Breast epithelium (tissue), 4 donors: ENCODE results near the gene FAS. TPM values are rescaled to one million over a fixed set of nuclear protein-coding genes. Genes with fewer than 3 reads are reported as not detected.
A peak's percentile ranks its signal among the peaks of the same experiment; 100 is the strongest.

ENCODE experiments used
- DNase-seq, 2 donors: peaks; one replicate each; pipeline ENCODE4 v3.0.0-alpha.2; 2019; ENCODE audit warnings: low spot score in 2 of 2
- H3K27ac ChIP-seq, 2 donors: fragments of 200-600 bp; sonication (generic) in 1 of 2; one replicate each; pipeline ENCODE4 v1.5.1; 2016 to 2019; ENCODE audit warnings: mild to moderate bottlenecking in 1 of 2
- H3K27me3 ChIP-seq, 2 donors: fragments of 200-600 bp; sonication (generic) in 1 of 2; one replicate each; pipeline versions ENCODE4 v1.5.1 to v1.6.0; 2017 to 2019; ENCODE audit warnings: control low read depth in 1 of 2, mild to moderate bottlenecking in 1 of 2
- H3K36me3 ChIP-seq: fragments of 200-600 bp; one replicate; pipeline ENCODE4 v1.5.1; 2019
- H3K4me1 ChIP-seq, 2 donors: fragments of 200-600 bp; sonication (generic); one replicate each; pipeline ENCODE4 v1.5.1; 2016 to 2019; ENCODE audit warnings: control low read depth in 1 of 2
- H3K4me3 ChIP-seq, 3 donors: fragments of 200-600 bp; sonication (generic); 1 replicate in 2 of 3; 2 replicates in 1 of 3; pipeline ENCODE4 v1.5.1; 2016 to 2019; ENCODE audit warnings: mild to moderate bottlenecking in 3 of 3, moderate library complexity in 2 of 3
- H3K9me3 ChIP-seq, 2 donors: fragments of 200-600 bp; sonication (generic) in 1 of 2; one replicate each; pipeline ENCODE4 v1.5.1; 2016 to 2019; ENCODE audit warnings: control low read depth in 1 of 2
- POLR2A ChIP-seq: fragments of 450-650 bp; IDR thresholded peaks from one replicate; pipeline ENCODE4 v1.6.1; 2016; ENCODE audit warnings: antibody characterized with exemption, mild to moderate bottlenecking, moderate library complexity
- POLR2AphosphoS5 ChIP-seq, 3 donors: sonication (generic); formaldehyde crosslinking; IDR thresholded peaks; one replicate each; pipeline ENCODE4 v1.6.1; 2017; ENCODE audit warnings: antibody characterized with exemption in 3 of 3
- intact Hi-C: fragments of 100-400 bp; cut with DNase I; formaldehyde crosslinking; loops from one replicate; pipeline ENCODE4 v1.15.1; 2023; ENCODE audit warnings: low total_unique reads
- total RNA-seq, 3 donors: library from RNA; depleted of rRNA; stranded (reverse); fragments of >200 nt; gene quantifications; one replicate each; pipeline ENCODE4 v1.1.0, GENCODE V29; 2016
- TF ChIP-seq, protein P1 (sequence below), 3 donors: fragments of 450-650 bp; IDR thresholded peaks; one replicate each; pipeline ENCODE4 v1.5.1; 2016 to 2017; ENCODE audit warnings: antibody characterized with exemption in 3 of 3, mild to moderate bottlenecking in 3 of 3, moderate library complexity in 3 of 3

Gene FAS
- total RNA-seq, 3 donors from 2014 or later: 26.9 to 51.5 (median 47.3) TPM

GRCh38 chr10:89055159-89055558 lies 64.6 kb downstream of the FAS start:
- Histone ChIP-seq H3K4me1 (no peaks in the 10 kb centered on the region), H3K9me3 (no peaks in the 10 kb centered on the region), H3K27ac (no peak overlapping the region), H3K4me3 (no peak overlapping the region), H3K27me3 (no peaks in the 10 kb centered on the region), H3K36me3 (no peaks in the 10 kb centered on the region)
- intact Hi-C loops: no loop called here
- DNase-seq: no peak
- TF ChIP-seq POLR2A (no peak), POLR2AphosphoS5 (IDR thresholded peaks at IDR 0.05) (no peak)
- TF ChIP-seq, protein P1, sequence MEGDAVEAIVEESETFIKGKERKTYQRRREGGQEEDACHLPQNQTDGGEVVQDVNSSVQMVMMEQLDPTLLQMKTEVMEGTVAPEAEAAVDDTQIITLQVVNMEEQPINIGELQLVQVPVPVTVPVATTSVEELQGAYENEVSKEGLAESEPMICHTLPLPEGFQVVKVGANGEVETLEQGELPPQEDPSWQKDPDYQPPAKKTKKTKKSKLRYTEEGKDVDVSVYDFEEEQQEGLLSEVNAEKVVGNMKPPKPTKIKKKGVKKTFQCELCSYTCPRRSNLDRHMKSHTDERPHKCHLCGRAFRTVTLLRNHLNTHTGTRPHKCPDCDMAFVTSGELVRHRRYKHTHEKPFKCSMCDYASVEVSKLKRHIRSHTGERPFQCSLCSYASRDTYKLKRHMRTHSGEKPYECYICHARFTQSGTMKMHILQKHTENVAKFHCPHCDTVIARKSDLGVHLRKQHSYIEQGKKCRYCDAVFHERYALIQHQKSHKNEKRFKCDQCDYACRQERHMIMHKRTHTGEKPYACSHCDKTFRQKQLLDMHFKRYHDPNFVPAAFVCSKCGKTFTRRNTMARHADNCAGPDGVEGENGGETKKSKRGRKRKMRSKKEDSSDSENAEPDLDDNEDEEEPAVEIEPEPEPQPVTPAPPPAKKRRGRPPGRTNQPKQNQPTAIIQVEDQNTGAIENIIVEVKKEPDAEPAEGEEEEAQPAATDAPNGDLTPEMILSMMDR (IDR thresholded peaks at IDR 0.05): no peak

DNA sequence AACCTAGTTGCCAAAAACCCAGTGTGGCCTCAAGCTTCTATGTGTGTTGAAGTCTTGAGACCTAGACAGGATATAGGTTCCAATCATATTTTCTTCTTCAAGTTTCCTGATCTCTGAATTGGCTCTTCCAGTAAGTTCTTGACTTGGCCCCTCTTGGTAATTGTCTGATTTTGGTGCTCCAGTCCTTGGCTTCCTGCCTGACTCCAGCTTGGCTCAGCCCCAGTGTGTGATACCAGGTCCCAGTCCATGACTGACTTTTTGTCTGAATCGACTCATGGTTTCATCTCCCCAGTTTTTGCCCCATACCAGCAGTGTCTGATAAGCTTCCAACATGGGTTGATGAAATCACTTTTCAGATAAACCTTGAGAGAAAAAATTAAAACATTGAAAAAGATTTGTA lies 72.3 kb downstream of the FAS start:
- intact Hi-C loops: no loop called here
- no peaks in the 10 kb centered on the region for H3K9me3 ChIP-seq
- H3K27ac ChIP-seq: no peak overlapping the region
- no peaks in the 10 kb centered on the region for H3K4me1 ChIP-seq
- no peaks in the 10 kb centered on the region for H3K27me3 ChIP-seq
- no peak overlapping the region for H3K4me3 ChIP-seq
- no peaks in the 10 kb centered on the region for H3K36me3 ChIP-seq
- DNase-seq: peak in 1 of 2 donors; percentile 28
- no peak for TF ChIP-seq POLR2AphosphoS5 (IDR thresholded peaks at IDR 0.05)
- TF ChIP-seq POLR2A: no peak
- TF ChIP-seq, protein P1 (IDR thresholded peaks at IDR 0.05): no peak

GRCh38 chr10:89063465-89063864 lies 72.9 kb downstream of the FAS start:
- no peak for DNase-seq
- Histone ChIP-seq H3K4me1 (no peaks in the 10 kb centered on the region), H3K27me3 (no peaks in the 10 kb centered on the region), H3K27ac (peak overlapping the region; percentile 3 to 46), H3K4me3 (no peak overlapping the region), H3K9me3 (no peaks in the 10 kb centered on the region), H3K36me3 (no peaks in the 10 kb centered on the region)
- TF ChIP-seq POLR2AphosphoS5 (IDR thresholded peaks at IDR 0.05) (no peak), POLR2A (no peak)
- TF ChIP-seq, protein P1 (IDR thresholded peaks at IDR 0.05): no peak
- intact Hi-C loops: no loop called here

- DNase-seq: no peak
- no peaks in the 10 kb centered on the region for H3K36me3 ChIP-seq
- H3K27ac ChIP-seq: peak overlapping the region; percentile 46 to 57
- intact Hi-C loops: no loop called here
- TF ChIP-seq POLR2AphosphoS5 (IDR thresholded peaks at IDR 0.05): peak in 1 of 3 donors; percentile 21
- TF ChIP-seq, protein P1 (IDR thresholded peaks at IDR 0.05): no peak
- TF ChIP-seq POLR2A: no peak
- H3K4me3 ChIP-seq: no peak overlapping the region
- H3K27me3 ChIP-seq: no peaks in the 10 kb centered on the region
- no peaks in the 10 kb centered on the region for H3K4me1 ChIP-seq
- H3K9me3 ChIP-seq: no peaks in the 10 kb centered on the region
These were observed 74.2 kb downstream of the FAS start for GRCh38 chr10:89064748-89065147.

Other genes starting within 250 kb of the FAS start
- not detected for gene LIPN, start 230.8 kb upstream of the FAS start, total RNA-seq
- not detected for gene LIPM, start 188.1 kb upstream of the FAS start, total RNA-seq
- 1 to 10 TPM in 1 of 3 donors, under 1 TPM in 1, not detected in 1; 0.59 to 1.6 TPM for gene ANKRD22, start 139.0 kb upstream of the FAS start, total RNA-seq
- 10 to 100 TPM; 17.1 to 21.0 (median 17.9) TPM for gene STAMBPL1, start 110.6 kb upstream of the FAS start, total RNA-seq
- gene ACTA2, start 38.0 kb upstream of the FAS start, total RNA-seq: 1,000 to 10,000 TPM in 2 of 3 donors, 10 to 100 TPM in 1; 87.9 to 1,054 (median 1,036) TPM
- 1 to 10 TPM in 2 of 3 donors, under 1 TPM in 1; 0.16 to 6.0 (median 2.0) TPM for gene CH25H, start 216.5 kb downstream of the FAS start, total RNA-seq